GM23338 (cell line): ENCODE measurements around the gene RPS6KA1. TPM values are rescaled to one million over a fixed set of nuclear protein-coding genes. Genes with fewer than 3 reads are reported as not detected.

Experiments used
- ATAC-seq: fragments of 200-7000 bp; cut with Tn5 transposase; 3 replicates; pipeline ENCODE4 v1.9.1; 2020
- DNase-seq: peaks from one replicate; pipeline ENCODE4 v3.0.0-alpha.2; 2015; ENCODE audit warnings: low spot score
- H2AFZ ChIP-seq: fragments of 200-600 bp; sonication (generic); 2 replicates; pipeline ENCODE4 v1.8.0; 2016; ENCODE audit warnings: antibody characterized with exemption, mild to moderate bottlenecking, moderate library complexity
- H3F3A ChIP-seq: fragments of 200-600 bp; sonication (generic); replicated peaks from 2 replicates; pipeline ENCODE4 v1.8.0; 2017; ENCODE audit warnings: antibody characterized with exemption, mixed run types, low read depth
- H3K27ac ChIP-seq: fragments of 200-600 bp; sonication (generic); 2 replicates; pipeline ENCODE4 v1.6.1; 2016; ENCODE audit warnings: low read depth
- H3K27me3 ChIP-seq: fragments of 200-600 bp; sonication (generic); 2 replicates; pipeline ENCODE4 v1.8.0; 2016; ENCODE audit warnings: mild to moderate bottlenecking, mixed run types, moderate library complexity; ENCODE audit not compliant: insufficient read depth
- H3K36me3 ChIP-seq: fragments of 200-600 bp; sonication (generic); 2 replicates; pipeline ENCODE4 v1.8.0; 2016; ENCODE audit warnings: mild to moderate bottlenecking; ENCODE audit not compliant: insufficient read depth
- H3K4me1 ChIP-seq: fragments of 200-600 bp; sonication (generic); 2 replicates; pipeline ENCODE4 v1.8.0; 2016; ENCODE audit warnings: mild to moderate bottlenecking, moderate library complexity; ENCODE audit not compliant: insufficient read depth
- H3K4me2 ChIP-seq: fragments of 200-600 bp; sonication (generic); 2 replicates; pipeline ENCODE4 v1.7.1; 2017; ENCODE audit warnings: mixed run types
- H3K4me3 ChIP-seq: fragments of 200-600 bp; sonication (generic); 2 replicates; pipeline ENCODE4 v1.6.1; 2016; ENCODE audit warnings: mixed run types
- H3K79me2 ChIP-seq: fragments of 200-600 bp; sonication (generic); replicated peaks from 2 replicates; pipeline ENCODE4 v1.8.0; 2017; ENCODE audit warnings: mild to moderate bottlenecking; ENCODE audit not compliant: insufficient read depth
- H3K9me2 ChIP-seq: fragments of 200-600 bp; sonication (generic); 2 replicates; pipeline ENCODE4 v1.8.0; 2017; ENCODE audit not compliant: insufficient read depth
- H4K20me1 ChIP-seq: fragments of 200-600 bp; sonication (generic); replicated peaks from 2 replicates; pipeline ENCODE4 v1.8.0; 2017; ENCODE audit warnings: mild to moderate bottlenecking; ENCODE audit not compliant: insufficient read depth
- H3K27ac Mint-ChIP-seq: 2 replicates; pipeline ENCODE4 v1.8.0; 2020; ENCODE audit warnings: inconsistent platforms, mild to moderate bottlenecking, moderate library complexity, mixed read lengths
- H3K27me3 Mint-ChIP-seq: 3 replicates; pipeline ENCODE4 v1.8.0; 2022; ENCODE audit warnings: low read depth, mild to moderate bottlenecking, moderate library complexity, mixed read lengths, inconsistent platforms; ENCODE audit not compliant: insufficient read depth, poor library complexity
- H3K36me3 Mint-ChIP-seq: 3 replicates; pipeline ENCODE4 v1.8.0; 2021; ENCODE audit warnings: low read depth, mild to moderate bottlenecking, inconsistent platforms, moderate library complexity, mixed read lengths
- H3K4me1 Mint-ChIP-seq: 3 replicates; pipeline ENCODE4 v1.8.0; 2020; ENCODE audit warnings: mild to moderate bottlenecking, inconsistent platforms, mixed read lengths
- H3K4me3 Mint-ChIP-seq: 3 replicates; pipeline ENCODE4 v1.8.0; 2021; ENCODE audit warnings: moderate library complexity, mild to moderate bottlenecking, inconsistent platforms, mixed read lengths
- H3K9me3 Mint-ChIP-seq: 3 replicates; pipeline ENCODE4 v1.8.0; 2020; ENCODE audit warnings: moderate library complexity, mild to moderate bottlenecking, inconsistent platforms, mixed read lengths
- CREB1 ChIP-seq: fragments of 250-450 bp; sonication (Bioruptor Pico); IDR thresholded peaks from 2 replicates; pipeline ENCODE4 v1.5.0; 2020; ENCODE audit warnings: low read depth, mild to moderate bottlenecking, moderate library complexity
- EZH2 ChIP-seq: fragments of 200-600 bp; sonication (generic); IDR thresholded peaks from one replicate; pipeline ENCODE4 v1.8.0; 2017; ENCODE audit warnings: antibody characterized with exemption, mild to moderate bottlenecking, low read depth; ENCODE audit not compliant: unreplicated experiment
- EZH2phosphoT487 ChIP-seq: fragments of 200-600 bp; sonication (generic); IDR thresholded peaks from one replicate; pipeline ENCODE4 v1.8.1; 2018; ENCODE audit warnings: antibody characterized with exemption; ENCODE audit not compliant: unreplicated experiment
- JUNB ChIP-seq: IDR thresholded peaks from one replicate; pipeline ENCODE4 v1.6.1; 2016; ENCODE audit warnings: antibody characterized with exemption; ENCODE audit not compliant: unreplicated experiment
- NANOG ChIP-seq: IDR thresholded peaks from 2 replicates; pipeline ENCODE4 v1.6.1; 2016; ENCODE audit warnings: antibody characterized with exemption, borderline replicate concordance
- POLR2AphosphoS5 ChIP-seq: IDR thresholded peaks from 2 replicates; pipeline ENCODE4 v1.6.1; 2016; ENCODE audit warnings: antibody characterized with exemption, low read depth
- REST ChIP-seq: IDR thresholded peaks from one replicate; pipeline ENCODE4 v1.6.1; 2018; ENCODE audit warnings: antibody characterized with exemption; ENCODE audit not compliant: unreplicated experiment
- STAT1 ChIP-seq: IDR thresholded peaks from one replicate; pipeline ENCODE4 v1.6.1; 2016; ENCODE audit warnings: antibody characterized with exemption; ENCODE audit not compliant: unreplicated experiment
- ZNF114 ChIP-seq: fragments of 250-450 bp; sonication (Bioruptor Pico); IDR thresholded peaks from 2 replicates; pipeline ENCODE4 v1.5.0; 2020; ENCODE audit warnings: mild to moderate bottlenecking, moderate library complexity
- ZNF331 ChIP-seq: fragments of 250-450 bp; sonication (Bioruptor Pico); IDR thresholded peaks from 2 replicates; pipeline ENCODE4 v1.5.0; 2020; ENCODE audit warnings: low read depth, mild to moderate bottlenecking, moderate library complexity
- ZNF462 ChIP-seq: fragments of 250-450 bp; sonication (Bioruptor Pico); IDR thresholded peaks from 2 replicates; pipeline ENCODE4 v1.5.0; 2020; ENCODE audit warnings: mild to moderate bottlenecking, moderate library complexity
- polyA plus RNA-seq: library from polyadenylated mRNA; unstranded; fragments of >200 nt; fragmentation: Nextera tagmentation; extraction: Ambion mirVana; gene quantifications from 2 replicates; pipeline ENCODE4 v1.2.1, GENCODE V29; 2016
- total RNA-seq: library from RNA; depleted of rRNA; stranded (reverse); fragments of >200 nt; shearing (Covaris generic); gene quantifications from 2 replicates; pipeline ENCODE4 v1.2.3, GENCODE V29; 2014
- TF ChIP-seq, protein P1 (sequence below): IDR thresholded peaks from 2 replicates; pipeline ENCODE4 v1.6.1; 2016; ENCODE audit warnings: antibody characterized with exemption
- TF ChIP-seq, protein P2 (sequence below), 2 experiments: fragments of 200-600 bp in 1 of 2; sonication (generic) in 1 of 2; conservative IDR thresholded peaks; 2 replicates each; pipeline versions ENCODE4 v1.5.1 to v1.6.1; 2016 to 2017; ENCODE audit warnings: antibody characterized with exemption in 2 of 2, low read depth in 2 of 2, mild to moderate bottlenecking in 2 of 2, moderate library complexity in 1 of 2

Gene RPS6KA1
- total and polyA plus RNA-seq, 2 experiments from 2014 or later, result 28.3 to 68.6 TPM

- peaks cover 8% of the 10 kb centered on the region for H3K27me3 Mint-ChIP-seq
- Histone ChIP-seq H3K27me3 (no peaks in the 10 kb centered on the region), H3F3A (no peaks in the 10 kb centered on the region), H4K20me1 (no peaks in the 10 kb centered on the region), H3K9me2 (no peaks in the 10 kb centered on the region), H3K4me2 (no peak overlapping the region), H3K36me3 (peaks cover 12% of the 10 kb centered on the region; the same call in 1 of the 2 replicates), H3K4me3 (no peak overlapping the region), H3K4me1 (no peaks in the 10 kb centered on the region), H3K27ac (no peak overlapping the region), H2AFZ (no peak overlapping the region), H3K79me2 (no peaks in the 10 kb centered on the region)
- no peak overlapping the region for H3K27ac Mint-ChIP-seq
- H3K4me3 Mint-ChIP-seq, result no peak overlapping the region
- no peaks in the 10 kb centered on the region for H3K4me1 Mint-ChIP-seq
- no peak for DNase-seq
- no peaks in the 10 kb centered on the region for H3K9me3 Mint-ChIP-seq
- TF ChIP-seq JUNB (no peak), REST (no peak), EZH2phosphoT487 (no peak), EZH2 (no peak), CREB1 (no peak), STAT1 (no peak), POLR2AphosphoS5 (no peak), ZNF331 (CRISPR knock-in tag) (no peak), NANOG (no peak), ZNF462 (CRISPR knock-in tag) (no peak), ZNF114 (CRISPR knock-in tag) (no peak)
- TF ChIP-seq, protein P1, sequence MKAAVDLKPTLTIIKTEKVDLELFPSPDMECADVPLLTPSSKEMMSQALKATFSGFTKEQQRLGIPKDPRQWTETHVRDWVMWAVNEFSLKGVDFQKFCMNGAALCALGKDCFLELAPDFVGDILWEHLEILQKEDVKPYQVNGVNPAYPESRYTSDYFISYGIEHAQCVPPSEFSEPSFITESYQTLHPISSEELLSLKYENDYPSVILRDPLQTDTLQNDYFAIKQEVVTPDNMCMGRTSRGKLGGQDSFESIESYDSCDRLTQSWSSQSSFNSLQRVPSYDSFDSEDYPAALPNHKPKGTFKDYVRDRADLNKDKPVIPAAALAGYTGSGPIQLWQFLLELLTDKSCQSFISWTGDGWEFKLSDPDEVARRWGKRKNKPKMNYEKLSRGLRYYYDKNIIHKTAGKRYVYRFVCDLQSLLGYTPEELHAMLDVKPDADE, result no peak
- TF ChIP-seq, protein P2, sequence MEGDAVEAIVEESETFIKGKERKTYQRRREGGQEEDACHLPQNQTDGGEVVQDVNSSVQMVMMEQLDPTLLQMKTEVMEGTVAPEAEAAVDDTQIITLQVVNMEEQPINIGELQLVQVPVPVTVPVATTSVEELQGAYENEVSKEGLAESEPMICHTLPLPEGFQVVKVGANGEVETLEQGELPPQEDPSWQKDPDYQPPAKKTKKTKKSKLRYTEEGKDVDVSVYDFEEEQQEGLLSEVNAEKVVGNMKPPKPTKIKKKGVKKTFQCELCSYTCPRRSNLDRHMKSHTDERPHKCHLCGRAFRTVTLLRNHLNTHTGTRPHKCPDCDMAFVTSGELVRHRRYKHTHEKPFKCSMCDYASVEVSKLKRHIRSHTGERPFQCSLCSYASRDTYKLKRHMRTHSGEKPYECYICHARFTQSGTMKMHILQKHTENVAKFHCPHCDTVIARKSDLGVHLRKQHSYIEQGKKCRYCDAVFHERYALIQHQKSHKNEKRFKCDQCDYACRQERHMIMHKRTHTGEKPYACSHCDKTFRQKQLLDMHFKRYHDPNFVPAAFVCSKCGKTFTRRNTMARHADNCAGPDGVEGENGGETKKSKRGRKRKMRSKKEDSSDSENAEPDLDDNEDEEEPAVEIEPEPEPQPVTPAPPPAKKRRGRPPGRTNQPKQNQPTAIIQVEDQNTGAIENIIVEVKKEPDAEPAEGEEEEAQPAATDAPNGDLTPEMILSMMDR (conservative IDR thresholded peaks at IDR 0.05; ENCODE audit: low read depth in 2 of 2), result no peak
- H3K36me3 Mint-ChIP-seq, result peaks cover 32% of the 10 kb centered on the region
- no peak for ATAC-seq
These were observed 26.0 kb downstream of the RPS6KA1 start for GRCh38 chr1:26555550-26555981.
